Gastroesophageal sphincter (tissue), 4 donors: ENCODE results near the gene ADAMTS1. TPM values are rescaled to one million over a fixed set of nuclear protein-coding genes. Genes with fewer than 3 reads are reported as not detected.

Experiments used
- ATAC-seq: fragments of 150-250 bp; one replicate; pipeline ENCODE4 v1.9.1; 2016; ENCODE audit warnings: mild to moderate bottlenecking, moderate library complexity
- H3K27ac ChIP-seq, 4 donors: fragments of 200-600 bp; sonication (generic) in 3 of 4; 1 replicate in 3 of 4; 2 replicates in 1 of 4; pipeline ENCODE4 v1.5.1; 2016 to 2019
- H3K27me3 ChIP-seq: fragments of 200-600 bp; sonication (generic); one replicate; pipeline ENCODE4 v1.5.1; 2019
- H3K36me3 ChIP-seq, 2 donors: fragments of 200-600 bp; sonication (generic); one replicate each; pipeline ENCODE4 v1.5.1; 2019; ENCODE audit warnings: control low read depth in 1 of 2
- H3K4me1 ChIP-seq, 3 donors: fragments of 200-600 bp; sonication (generic); 1 replicate in 2 of 3; 2 replicates in 1 of 3; pipeline ENCODE4 v1.5.1; 2016 to 2019; ENCODE audit warnings: control low read depth in 2 of 3
- H3K4me3 ChIP-seq, 2 donors: fragments of 200-600 bp; sonication (generic); one replicate each; pipeline ENCODE4 v1.5.1; 2019; ENCODE audit warnings: mild to moderate bottlenecking in 1 of 2, moderate library complexity in 1 of 2
- H3K9me3 ChIP-seq, 3 donors: fragments of 200-600 bp; sonication (generic); one replicate each; pipeline ENCODE4 v1.5.1; 2017 to 2019; ENCODE audit warnings: control low read depth in 2 of 3
- EP300 ChIP-seq: sonication (generic); formaldehyde crosslinking; IDR thresholded peaks from one replicate; pipeline ENCODE4 v1.6.1; 2017; ENCODE audit warnings: antibody characterized with exemption, mild to moderate bottlenecking
- POLR2A ChIP-seq, 2 donors: fragments of 450-650 bp; IDR thresholded peaks; one replicate each; pipeline ENCODE4 v1.6.1; 2017; ENCODE audit warnings: antibody characterized with exemption in 2 of 2, mild to moderate bottlenecking in 2 of 2, moderate library complexity in 1 of 2
- POLR2AphosphoS5 ChIP-seq: sonication (generic); formaldehyde crosslinking; IDR thresholded peaks from one replicate; pipeline ENCODE4 v1.6.1; 2017; ENCODE audit warnings: antibody characterized with exemption
- WGBS, 2 donors: methylation state at CpG; one replicate each; pipeline ENCODE4 v1.1.5; 2018; ENCODE audit warnings: low coverage in 1 of 2; 5-methylcytosine and 5-hydroxymethylcytosine counted together
- total RNA-seq, 4 donors: library from RNA; depleted of rRNA; stranded (reverse); fragments of >200 nt; gene quantifications; one replicate each; pipeline ENCODE4 v1.1.0, GENCODE V29; 2016
- TF ChIP-seq, protein P1 (sequence below), 4 experiments: fragments of 200-600 bp in 2 of 4; fragments of 450-650 bp in 2 of 4; sonication (generic) in 1 of 4; IDR thresholded peaks; one replicate each; pipeline ENCODE4 v1.5.1; 2017 to 2019; ENCODE audit warnings: antibody characterized with exemption in 4 of 4, mild to moderate bottlenecking in 2 of 4, moderate library complexity in 2 of 4

The ADAMTS1 gene
- total RNA-seq, 4 donors from 2014 or later = 68.5 to 144 (median 103) TPM

DNA sequence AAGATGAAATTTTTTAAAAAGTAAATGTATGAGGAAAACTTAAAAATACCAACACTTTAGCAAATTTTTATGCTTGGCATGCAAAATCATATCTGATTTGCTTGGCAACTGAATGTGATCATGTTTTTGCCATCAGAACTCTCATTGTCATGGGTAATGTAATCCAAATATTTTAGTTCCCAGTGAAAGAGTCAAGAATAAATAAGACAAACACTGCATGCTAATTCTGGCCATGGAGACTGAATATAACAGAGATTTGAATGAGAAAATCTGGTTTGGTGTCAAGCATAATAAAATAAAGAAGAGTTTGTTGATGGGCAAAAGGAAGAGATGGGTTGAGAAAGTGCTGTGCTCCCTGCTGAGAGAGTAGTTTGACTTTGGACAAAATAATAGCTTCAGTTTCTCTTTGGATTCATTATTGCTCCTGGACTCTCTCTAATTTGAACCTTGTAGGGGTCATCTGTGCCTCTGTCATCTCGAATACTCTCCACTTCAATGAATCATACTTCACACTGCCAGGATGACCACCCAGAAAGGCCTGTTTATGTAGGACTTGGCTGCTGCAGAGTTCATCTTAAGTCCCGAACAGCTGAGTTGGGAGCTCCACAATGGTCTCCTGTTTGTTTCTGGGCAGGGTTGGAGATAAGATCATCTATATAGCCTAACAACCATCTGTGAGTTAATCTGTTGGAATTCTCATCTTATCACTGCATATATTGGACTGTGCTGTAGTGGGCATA, 34.4 kb downstream of the ADAMTS1 start:
- H3K36me3 ChIP-seq = no peaks in the 10 kb centered on the region
- TF ChIP-seq POLR2AphosphoS5 (no peak), EP300 (no peak), POLR2A (IDR thresholded peaks at IDR 0.05) (no peak)
- TF ChIP-seq, protein P1, sequence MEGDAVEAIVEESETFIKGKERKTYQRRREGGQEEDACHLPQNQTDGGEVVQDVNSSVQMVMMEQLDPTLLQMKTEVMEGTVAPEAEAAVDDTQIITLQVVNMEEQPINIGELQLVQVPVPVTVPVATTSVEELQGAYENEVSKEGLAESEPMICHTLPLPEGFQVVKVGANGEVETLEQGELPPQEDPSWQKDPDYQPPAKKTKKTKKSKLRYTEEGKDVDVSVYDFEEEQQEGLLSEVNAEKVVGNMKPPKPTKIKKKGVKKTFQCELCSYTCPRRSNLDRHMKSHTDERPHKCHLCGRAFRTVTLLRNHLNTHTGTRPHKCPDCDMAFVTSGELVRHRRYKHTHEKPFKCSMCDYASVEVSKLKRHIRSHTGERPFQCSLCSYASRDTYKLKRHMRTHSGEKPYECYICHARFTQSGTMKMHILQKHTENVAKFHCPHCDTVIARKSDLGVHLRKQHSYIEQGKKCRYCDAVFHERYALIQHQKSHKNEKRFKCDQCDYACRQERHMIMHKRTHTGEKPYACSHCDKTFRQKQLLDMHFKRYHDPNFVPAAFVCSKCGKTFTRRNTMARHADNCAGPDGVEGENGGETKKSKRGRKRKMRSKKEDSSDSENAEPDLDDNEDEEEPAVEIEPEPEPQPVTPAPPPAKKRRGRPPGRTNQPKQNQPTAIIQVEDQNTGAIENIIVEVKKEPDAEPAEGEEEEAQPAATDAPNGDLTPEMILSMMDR (IDR thresholded peaks at IDR 0.05) = no peak
- 25 to 46% methylated on average over 1 to 2 of the region's 2 CpGs for WGBS, 2 donors
- ATAC-seq = no peak
- H3K27ac ChIP-seq = no peak overlapping the region
- peaks cover 0 to 8% (median 0%) of the 10 kb centered on the region in 3 donors for H3K4me1 ChIP-seq
- no peaks in the 10 kb centered on the region for H3K27me3 ChIP-seq
- no peaks in the 10 kb centered on the region for H3K9me3 ChIP-seq
- H3K4me3 ChIP-seq = no peak overlapping the region

DNA sequence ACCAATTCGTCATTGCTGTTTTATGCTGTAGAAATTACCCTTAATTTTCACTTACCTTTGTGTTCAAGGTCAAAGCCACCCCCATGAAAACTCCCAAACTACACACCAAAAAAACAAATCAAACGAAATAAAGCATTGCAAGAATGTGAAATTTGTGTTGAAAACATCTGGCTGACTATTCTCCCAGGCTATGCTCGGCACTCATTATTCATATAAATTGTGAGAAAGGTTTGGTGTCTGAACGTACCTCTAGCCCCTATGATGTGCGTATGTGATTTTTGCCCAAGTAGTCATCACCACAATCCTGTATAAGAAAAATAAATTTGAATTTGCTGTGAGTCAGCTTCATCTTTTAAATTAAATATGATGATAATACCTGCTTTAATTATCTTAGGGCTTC, 34.9 kb downstream of the ADAMTS1 start:
- ATAC-seq = no peak
- TF ChIP-seq EP300 (no peak), POLR2A (IDR thresholded peaks at IDR 0.05) (no peak)
- TF ChIP-seq, protein P1 (IDR thresholded peaks at IDR 0.05) = no peak
- Histone ChIP-seq H3K9me3 (no peaks in the 10 kb centered on the region), H3K4me1 (peaks cover 0 to 6% (median 0%) of the 10 kb centered on the region in 3 donors), H3K36me3 (no peaks in the 10 kb centered on the region), H3K27ac (no peak overlapping the region), H3K4me3 (no peak overlapping the region), H3K27me3 (no peaks in the 10 kb centered on the region)
- 83 to 87% methylated on average over 5 of the region's 5 CpGs for WGBS, 2 donors

- no peak for ATAC-seq
- Histone ChIP-seq H3K4me1 (peaks cover 0 to 10% (median 0%) of the 10 kb centered on the region in 3 donors), H3K27ac (no peak overlapping the region), H3K4me3 (no peak overlapping the region), H3K36me3 (no peaks in the 10 kb centered on the region), H3K9me3 (no peaks in the 10 kb centered on the region), H3K27me3 (no peaks in the 10 kb centered on the region)
- WGBS, 2 donors = 84 to 95% methylated on average over 4 of the region's 4 CpGs
- TF ChIP-seq, protein P1 (IDR thresholded peaks at IDR 0.05) = no peak
- TF ChIP-seq POLR2A (IDR thresholded peaks at IDR 0.05) (no peak), EP300 (no peak), POLR2AphosphoS5 (no peak)
Measured at GRCh38 chr21:26809745-26810144, 35.5 kb downstream of the ADAMTS1 start.

- no peak overlapping the region for H3K27ac ChIP-seq
- no peak for TF ChIP-seq POLR2A (IDR thresholded peaks at IDR 0.05)
- TF ChIP-seq, protein P1 (IDR thresholded peaks at IDR 0.05) = no peak
- no peak overlapping the region for H3K4me3 ChIP-seq
- 78 to 84% methylated on average over 4 to 5 of the region's 5 CpGs for WGBS, 2 donors
- ATAC-seq = no peak
- H3K36me3 ChIP-seq = no peaks in the 10 kb centered on the region
- no peaks in the 10 kb centered on the region for H3K9me3 ChIP-seq
- H3K27me3 ChIP-seq = no peaks in the 10 kb centered on the region
- H3K4me1 ChIP-seq = peaks cover 0 to 13% (median 0%) of the 10 kb centered on the region in 3 donors
Measured at GRCh38 chr21:26806801-26807295, 38.4 kb downstream of the ADAMTS1 start.
